Smooth muscle cell of the brain vasculature (primary cell): Measurements from ENCODE around the gene KCTD14.
A peak's percentile ranks its signal among the peaks of the same experiment; 100 is the strongest.
"Not testable (repeated sequence)": the region's sequence is repeated elsewhere in the genome, so short reads cannot be mapped to it uniquely, and the experiment has no call there.

Experiments
- DNase-seq: peaks from one replicate; pipeline ENCODE4 v3.0.0-alpha.2; 2012; ENCODE audit warnings: low read depth, low spot score

The KCTD14 gene

DNA sequence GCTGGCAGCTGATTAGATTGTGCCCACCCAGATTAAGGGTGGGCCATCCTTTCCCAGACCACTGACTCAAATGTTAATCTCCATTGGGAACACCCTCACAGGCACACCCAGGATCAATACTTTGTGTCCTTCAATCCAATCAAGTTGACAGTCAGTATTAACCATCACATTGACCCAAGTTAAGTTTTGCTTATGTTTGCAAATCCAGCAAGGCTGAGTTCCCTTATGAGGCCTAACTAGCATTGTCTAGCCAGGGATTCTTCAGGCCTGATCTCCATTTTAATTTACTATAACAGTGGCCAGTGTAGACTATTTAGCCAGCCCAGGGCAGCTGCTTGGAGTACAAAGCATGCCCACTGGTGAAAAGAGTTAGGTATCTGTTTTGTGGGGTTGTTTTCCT is 2.3 kb upstream of the KCTD14 start:
- DNase-seq: no peak

DNA sequence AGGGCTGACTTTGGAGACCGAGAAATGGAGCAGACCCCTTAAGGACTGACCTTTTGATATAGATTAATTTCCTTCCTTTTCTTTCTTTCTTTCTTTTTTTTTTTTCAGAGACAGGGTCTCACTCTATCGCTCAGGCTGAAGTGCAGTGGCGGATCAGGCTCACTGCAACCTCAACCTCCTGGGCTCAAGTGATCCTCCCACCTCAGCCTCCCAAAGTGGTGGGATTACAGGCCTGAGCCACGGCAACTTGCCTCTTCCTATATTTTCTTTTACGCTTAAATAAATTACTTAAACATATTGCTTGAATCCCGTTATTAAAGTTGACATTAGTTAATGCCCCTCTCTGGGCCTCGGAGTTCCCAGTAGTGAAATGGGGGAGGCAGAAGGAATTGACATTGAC is 350 bp upstream of the KCTD14 start:
- no peak for DNase-seq

DNA sequence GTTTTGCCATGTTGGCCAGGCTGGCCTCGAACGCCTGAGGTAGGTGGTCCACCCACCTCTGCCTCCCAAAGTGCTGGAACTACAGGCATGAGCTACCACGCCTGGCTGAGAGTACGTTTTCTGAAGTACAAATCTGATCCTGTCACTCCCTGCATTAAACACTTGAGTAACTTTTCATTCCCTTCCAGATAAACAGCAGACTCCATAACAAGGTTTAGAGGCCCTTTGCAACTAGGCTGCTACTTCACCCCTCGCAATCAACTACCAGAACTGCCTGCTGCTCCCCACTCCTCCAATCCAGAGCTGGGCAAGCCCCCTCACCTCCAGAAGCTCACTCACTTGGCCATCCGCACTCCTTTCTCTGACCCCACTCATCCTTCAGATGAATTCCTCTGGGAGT is 1.5 kb downstream of the KCTD14 start:
- DNase-seq: no peak

DNA sequence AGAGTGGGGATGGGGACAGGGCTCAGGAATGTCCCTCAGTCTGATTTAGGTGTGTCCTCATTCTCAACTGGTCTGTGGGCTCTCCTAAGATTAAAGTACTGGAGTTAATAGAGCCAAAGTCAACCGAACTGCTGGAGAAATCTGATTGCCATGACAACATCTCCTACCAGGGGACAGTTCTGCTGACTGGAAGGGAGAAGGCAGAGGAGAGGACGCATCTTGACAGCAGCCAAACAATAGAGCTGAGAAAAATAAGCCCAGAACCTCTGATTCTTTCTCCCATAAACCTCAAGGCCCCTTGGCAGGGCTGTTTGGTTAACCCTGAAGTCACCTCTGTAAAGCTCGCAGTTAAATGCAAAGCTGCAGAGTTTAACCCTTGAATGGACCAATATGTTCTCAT is 2.8 kb downstream of the KCTD14 start:
- no peak for DNase-seq

DNA sequence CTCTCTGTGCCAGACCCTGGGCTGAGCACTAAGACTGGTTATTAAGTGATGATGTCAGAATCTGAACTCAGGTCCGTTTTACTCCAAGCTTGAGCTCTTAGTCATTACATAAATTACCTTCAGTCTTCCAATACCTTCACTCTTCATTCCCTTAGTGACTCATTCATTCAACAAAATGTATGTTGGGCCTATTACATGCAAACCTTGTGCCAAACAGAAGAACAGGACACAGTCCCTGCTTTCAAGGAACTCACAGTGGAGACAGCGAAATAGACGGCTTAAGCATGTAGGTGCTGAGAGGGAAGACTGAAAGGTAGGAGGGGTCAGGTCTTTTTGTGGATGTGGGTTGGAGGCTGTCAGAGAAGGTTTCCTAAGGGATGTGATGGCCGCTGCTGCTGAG is 3.3 kb downstream of the KCTD14 start:
- no peak for DNase-seq

DNA sequence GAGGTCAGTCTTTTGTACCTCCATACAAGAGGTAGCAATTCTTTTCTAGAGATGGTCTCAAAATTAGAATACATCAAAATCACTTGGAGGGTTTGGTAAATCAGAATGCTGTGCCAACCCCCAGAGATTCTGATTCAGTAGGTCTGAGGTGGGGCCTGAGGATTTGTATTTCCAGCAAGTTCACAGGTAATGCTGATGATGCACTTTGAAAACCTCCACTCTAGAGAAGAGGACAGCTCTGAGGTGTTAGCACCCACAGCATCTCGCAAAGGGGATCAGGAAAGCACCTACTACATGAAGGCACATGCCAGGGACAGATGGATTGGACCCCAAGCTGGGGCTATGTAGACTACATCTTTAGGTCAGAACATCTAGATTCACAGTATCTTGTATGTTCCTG is 7.2 kb downstream of the KCTD14 start:
- no peak for DNase-seq

DNA sequence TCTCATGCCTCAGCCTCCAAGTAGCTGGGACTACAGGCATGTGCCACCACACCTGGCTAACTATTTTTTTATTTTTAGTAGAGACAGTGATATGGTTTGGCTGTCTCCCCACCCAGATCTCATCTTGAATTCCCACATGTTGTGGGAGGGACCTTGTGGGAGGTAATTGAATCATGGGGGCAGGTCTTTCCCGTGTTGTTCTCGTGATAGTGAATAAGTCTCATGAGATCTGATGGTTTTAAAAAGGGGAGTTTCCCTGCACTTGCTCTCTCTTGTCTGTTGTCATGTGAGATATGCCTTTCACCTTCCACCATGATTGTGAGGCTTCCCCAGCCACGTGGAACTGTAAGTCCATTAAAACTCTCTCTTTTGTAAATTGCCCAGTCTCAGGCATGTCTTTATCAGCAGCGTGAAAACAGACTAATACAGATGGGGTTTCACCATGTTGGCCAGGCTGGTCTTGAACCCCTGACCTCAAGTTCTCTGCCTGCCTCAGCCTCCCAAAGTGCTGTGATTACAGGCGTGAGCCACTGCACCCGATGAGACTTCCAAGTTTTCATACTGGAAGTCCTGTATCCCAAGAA is 8.0 kb downstream of the KCTD14 start:
- not testable (repeated sequence) for DNase-seq

DNA sequence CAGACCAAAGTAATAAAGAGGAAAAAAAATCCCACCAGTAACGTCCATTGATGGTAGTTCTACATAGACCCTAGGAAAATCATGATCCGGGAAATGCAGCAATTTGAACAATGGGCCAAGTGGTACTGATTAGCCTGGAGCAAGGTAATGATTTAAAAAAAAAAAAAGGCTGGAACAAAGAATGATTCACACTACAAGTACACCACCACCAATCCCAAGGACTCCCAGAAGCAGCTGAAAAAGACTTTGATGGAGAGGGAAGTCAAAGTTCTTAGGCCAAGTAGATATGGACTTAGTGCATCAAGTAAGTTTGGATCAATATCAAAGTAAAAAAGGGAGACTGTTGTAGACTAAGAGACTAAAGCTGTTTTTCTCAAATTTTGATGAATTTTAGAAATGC is 11.8 kb downstream of the KCTD14 start:
- no peak for DNase-seq

DNA sequence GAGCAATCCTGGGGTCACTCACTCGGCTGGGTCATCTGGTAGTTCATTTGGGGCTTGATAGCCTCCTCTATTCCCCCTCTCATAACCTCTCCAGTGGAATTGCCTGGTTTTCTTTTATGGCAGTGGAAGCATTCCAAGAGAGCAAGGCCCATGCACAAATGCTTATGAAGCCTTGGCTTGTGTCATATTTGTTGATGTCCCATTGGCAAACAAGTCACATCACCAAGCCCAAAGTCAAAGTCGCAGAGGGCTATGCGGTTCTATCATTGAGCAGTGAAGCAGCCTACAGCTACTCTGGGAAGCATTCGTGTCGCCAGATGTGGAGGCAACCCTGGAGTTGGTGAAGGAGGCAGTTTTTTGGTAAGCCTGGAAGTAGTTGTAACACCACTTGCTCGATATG is 12.3 kb downstream of the KCTD14 start:
- no peak for DNase-seq

DNA sequence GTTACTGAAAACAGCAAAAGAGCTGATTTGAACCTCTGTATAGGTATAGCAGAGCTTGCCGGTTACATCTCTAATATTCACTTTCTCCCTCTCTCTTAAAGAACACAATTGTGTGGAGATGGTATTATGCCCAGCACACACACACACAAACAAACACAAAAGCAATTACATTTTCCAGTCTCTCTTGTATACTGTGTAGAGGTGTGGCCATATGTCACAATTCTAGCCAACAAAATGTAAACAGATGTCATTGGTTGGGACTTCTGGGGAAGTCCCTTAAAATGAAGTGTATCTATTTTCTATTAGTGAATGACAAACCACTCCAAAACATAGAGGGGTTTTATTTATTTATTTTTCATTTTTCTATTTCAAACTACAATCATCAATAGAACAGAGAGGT is 12.8 kb downstream of the KCTD14 start:
- DNase-seq: no peak

DNA sequence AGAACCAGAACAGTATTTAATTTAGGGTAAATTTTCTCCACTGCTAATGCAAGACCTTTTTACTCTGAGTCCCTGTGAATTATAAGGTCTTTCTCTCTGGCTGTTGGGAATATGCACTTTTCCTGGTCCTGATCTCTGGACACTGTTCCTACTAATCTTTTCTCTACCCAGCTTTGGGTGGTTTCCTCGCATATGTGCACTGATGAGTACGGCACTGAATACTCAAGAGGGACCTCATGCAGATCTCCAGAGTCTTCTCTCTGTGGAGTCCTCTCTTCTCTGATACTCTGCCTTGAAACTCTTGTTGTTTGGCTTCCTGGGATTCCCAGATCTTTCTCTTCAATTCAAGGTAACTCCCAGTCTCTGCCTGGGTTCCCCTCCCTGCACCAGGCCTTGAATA is 14.0 kb downstream of the KCTD14 start:
- DNase-seq: no peak

DNA sequence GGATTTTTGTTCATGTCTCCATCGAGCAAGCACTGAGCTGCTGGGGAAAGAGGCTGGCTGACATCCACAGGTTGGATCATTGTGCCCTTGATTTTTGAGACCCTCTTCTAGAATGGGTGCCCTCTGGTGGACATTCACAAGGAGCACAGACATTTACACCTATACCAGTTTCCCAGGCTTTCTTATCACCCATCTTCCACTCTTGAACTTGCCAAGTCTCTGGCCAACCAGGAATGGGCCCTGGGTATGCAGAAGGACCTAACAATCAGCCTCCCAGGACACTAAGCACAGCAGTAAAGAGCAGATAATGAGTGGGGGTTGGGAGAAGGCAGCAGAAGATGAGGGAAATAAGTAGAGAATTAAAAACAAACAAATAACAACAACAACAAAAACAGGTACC is 22.9 kb downstream of the KCTD14 start:
- DNase-seq: no peak

DNA sequence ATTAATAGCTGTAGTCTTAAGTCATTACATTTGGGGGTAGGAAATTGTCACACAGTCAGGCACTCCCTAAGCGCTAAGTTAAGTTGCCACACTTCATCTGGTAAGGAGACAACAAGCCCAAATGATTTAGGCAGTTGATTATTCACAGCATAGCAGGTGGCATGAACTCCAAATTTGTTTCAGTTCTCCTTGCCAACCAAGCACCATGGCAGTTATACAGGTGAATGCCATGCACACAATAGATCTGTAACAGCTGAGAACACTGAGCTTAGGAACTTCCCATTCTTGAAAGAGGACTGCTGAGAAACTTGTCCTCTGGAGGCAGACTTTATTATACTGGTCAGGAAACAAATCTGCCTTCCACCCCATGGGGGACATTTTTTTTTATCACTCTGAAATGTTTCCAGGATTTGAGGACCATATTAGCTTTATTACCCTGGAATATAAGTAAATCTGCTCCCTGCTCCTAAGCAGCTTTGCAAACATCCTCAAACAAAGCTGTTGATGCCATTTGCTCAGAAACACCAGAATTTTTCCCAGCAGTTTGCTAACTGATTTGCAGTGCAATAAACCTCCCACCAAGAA is 23.5 kb downstream of the KCTD14 start:
- DNase-seq: no peak

DNA sequence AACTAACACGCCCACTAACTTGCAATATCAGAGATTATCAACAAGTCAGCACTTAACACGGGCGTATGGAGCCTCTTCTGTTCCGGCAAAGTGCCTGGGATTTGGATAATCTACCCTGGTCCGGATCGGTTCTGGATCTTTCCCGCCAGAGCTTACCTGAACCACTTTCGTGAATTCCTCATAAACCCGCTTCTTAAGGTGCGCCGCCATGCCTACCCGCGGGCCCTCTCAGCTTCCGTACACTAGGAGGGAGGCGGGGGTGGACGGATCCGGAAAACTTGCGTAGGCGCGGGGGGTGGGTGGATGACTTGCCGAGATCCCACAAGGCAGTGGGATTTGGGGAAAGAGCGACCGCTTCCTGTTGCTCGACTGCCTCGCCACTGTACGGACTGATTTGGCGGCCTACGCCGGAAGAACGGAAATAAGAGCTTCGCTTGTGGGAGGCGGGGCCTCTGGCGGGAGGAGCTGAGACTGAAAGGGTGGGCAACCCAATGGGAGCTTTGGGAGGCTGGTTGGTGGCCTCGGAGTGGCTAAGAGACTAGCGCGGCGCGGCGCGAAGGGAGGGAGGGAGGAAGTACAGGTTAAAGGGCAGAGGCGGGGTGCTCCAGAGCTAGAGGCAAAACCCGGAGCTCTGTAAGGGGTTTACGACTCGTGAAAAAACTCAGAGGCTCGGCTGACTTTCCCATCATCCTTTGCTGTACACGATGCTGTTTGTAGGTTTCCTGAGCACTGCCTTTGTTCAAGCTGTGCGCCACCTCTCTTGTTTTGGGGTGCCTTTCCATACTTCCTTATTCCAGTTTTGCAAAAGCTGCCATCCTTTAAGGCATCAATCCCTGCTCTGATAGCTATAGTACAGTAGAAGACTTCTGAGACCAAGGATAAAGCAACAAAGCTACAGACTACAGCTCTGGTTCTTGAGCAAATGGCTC is 28.4 kb downstream of the KCTD14 start, which contains the start of gene INTS4:
Gene INTS4, minus strand, starts transcription at position 235 of the 929 bp plus-strand sequence. Its CDS starts 25 bp downstream, at position 210.
- DNase-seq: peak; percentile 99

DNA sequence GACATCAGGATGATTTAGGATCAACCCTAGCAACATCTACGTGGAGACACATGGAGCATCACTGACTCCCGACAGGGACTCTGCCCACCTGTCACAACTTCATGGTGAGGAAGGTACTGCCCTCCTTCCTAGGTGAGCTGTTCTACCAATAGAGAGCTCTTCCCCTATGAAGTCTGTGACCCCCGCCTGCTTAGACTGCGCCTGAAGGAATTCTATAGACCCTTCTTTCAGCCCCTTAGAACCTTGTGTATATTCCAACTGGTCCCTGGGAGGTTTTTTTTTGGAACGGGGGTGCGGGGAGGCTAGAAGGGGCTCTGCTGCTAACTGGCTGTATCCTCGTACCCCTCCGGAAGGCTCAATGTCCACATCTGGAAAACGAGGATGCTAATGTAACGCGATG is 29.2 kb downstream of the KCTD14 start:
- DNase-seq: no peak

DNA sequence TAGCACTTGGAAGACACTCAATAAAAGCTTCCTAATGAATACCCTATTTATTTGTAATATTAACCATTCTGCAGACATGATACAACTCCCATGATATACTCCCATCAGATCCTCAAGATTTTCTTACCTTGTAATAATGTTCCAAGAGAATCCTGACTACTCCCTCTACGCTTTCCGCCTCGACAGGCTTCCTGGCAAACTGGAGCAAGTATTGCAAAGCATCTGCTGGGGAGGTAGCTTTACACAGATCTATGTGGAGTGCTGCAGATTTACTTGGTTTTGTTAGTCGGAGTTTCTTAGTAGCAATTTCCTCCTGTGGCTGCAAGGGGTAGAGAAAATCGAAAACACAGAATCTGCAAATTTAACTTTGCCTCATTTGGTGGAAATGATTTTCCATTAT is 32.1 kb downstream of the KCTD14 start:
- no peak for DNase-seq

DNA sequence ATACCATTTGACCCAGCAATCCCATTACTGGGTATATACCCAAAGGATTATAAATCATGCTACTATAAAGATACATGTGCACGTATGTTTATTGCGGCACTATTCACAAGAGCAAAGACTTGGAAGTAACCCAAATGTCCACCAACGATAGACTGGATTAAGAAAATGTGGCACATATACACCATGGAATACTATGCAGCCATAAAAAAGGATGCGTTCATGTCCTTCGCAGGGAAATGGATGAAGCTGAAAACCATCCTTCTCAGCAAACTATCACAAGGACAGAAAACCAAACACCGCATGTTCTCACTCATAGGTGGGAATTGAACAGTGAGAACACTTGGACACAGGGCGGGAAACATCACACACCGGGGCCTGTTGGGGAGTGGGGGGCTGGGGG is 36.6 kb downstream of the KCTD14 start:
- not testable (repeated sequence) for DNase-seq

DNA sequence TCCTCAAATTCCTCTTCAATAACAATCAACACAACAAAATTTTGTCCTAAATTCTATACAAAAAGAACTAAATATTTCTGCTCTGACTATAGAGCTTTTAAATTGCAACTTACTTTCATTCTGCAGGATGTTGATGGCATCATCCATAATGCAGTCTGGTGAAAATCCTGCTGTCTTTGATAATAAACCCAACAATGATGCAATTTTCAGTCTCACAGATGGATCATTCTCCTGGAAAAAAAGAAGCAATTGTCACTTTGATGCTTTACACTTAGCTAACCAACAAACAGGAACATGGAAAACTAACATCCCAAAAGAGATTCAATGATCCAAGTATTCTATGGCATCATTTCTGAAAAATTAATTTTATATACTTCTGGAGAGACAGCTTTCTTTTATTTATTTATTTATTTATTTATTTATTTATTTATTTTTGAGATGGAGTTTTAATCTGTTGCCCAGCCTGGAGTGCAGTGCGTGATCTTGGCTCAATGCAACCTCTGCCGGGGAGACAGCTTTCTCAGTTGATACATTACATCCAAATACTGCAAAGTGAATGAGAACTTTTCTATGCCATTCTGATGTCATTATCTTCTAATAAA is 41.6 kb downstream of the KCTD14 start:
- DNase-seq: no peak

DNA sequence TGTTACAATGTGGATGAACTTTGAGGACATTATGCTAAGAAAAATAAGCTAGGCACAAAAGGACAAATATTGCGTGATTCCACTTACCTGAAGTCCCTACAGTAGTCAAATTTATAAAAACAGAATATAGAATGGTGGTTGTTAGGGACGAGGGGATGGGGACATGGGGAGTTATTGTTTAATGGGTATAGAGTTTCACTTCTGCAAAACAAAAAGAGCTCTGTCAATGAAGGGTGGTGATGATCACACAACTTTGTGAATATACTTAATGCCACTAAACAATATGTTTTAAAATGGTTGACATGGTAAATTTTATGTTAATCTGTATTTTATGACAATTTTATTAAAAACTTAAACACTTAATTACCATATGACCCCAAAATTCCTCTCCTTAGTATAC is 54.7 kb downstream of the KCTD14 start:
- DNase-seq: no peak

DNA sequence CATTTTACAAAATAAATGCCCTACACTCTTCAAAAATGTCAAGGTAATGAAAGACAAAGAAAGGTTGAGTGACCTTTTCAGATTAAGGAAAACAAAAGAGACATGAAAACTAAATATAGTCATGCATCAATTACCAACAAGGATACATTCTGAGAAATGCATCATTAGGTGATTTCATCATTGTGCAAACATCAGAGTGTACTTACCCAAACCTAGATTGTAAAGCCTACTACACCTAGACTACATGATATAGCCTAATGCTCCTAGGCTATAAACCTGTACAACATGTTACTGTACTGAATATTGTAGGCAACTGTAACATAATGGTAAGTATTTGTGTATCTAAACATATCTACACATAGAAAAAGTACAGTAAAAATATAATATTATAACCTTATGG is 55.3 kb downstream of the KCTD14 start:
- DNase-seq: no peak

DNA sequence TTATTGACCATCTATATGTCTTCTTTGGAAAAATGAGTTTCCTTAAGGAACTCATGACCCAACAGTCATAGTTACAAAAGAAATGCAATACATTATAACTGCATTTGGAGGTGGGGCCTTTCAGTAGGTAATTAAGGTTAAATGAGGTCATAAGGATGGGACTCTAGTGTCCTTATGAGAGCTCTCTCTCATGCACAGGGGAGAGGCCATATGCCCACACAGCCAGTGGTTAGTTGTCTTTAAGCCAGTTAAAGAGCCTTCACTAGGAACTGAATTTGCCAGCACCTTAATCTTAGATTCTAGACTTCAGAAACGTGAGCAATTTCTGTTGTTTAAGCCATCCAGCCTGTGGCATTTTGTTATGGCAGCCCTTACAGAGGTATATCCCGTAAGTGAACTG is 56.0 kb downstream of the KCTD14 start:
- no peak for DNase-seq

DNA sequence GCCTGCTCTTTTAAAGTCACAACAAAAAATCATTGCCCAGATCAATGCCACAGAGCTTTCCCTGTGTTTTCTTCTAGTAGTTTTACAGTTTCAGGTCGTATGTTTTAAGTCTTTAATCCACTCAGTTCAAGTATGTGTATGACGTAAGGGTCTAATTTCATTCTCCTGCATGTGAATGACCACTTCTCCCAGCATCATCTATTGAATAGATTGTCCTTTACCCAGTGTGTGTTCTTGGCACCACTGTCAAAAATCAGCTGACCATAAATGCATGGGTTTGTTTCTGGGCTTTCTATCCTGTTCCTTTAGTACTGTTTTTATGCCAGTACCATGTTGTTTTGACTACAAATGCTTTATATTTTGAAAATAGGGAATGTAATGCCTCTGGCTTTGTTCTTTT is 56.7 kb downstream of the KCTD14 start:
- DNase-seq: no peak
